RPMI7951 (cell line): Measurements from ENCODE around the gene CEACAM4. TPM values are rescaled to one million over a fixed set of nuclear protein-coding genes. Genes with fewer than 3 reads are reported as not detected.

Source experiments
- DNase-seq: peaks from one replicate; pipeline ENCODE4 v3.0.0-alpha.2; 2012; ENCODE audit warnings: low read depth
- total RNA-seq: library from RNA; depleted of rRNA; stranded (reverse); fragments of >200 nt; shearing (Covaris generic); gene quantifications from 2 replicates; pipeline ENCODE4 v1.2.3, GENCODE V29; 2014

CEACAM4 gene
- total RNA-seq, 1 experiment from 2014 or later: not detected

GRCh38 chr19:41617941-41618730, 8.7 kb downstream of the CEACAM4 start:
- no peak for DNase-seq

- peak; percentile 24 for DNase-seq
Observed at GRCh38 chr19:41616792-41617621, 9.9 kb downstream of the CEACAM4 start.

GRCh38 chr19:41615207-41615606, 11.7 kb downstream of the CEACAM4 start:
- no peak for DNase-seq

GRCh38 chr19:41612483-41612882, 14.4 kb downstream of the CEACAM4 start:
- no peak for DNase-seq

GRCh38 chr19:41610789-41611188, 16.1 kb downstream of the CEACAM4 start:
- DNase-seq: no peak

GRCh38 chr19:41607668-41608067, 19.2 kb downstream of the CEACAM4 start:
- DNase-seq: no peak

- DNase-seq: no peak
Observed at GRCh38 chr19:41606215-41606837, 20.5 kb downstream of the CEACAM4 start.

GRCh38 chr19:41604831-41605230, 22.0 kb downstream of the CEACAM4 start:
- no peak for DNase-seq

GRCh38 chr19:41601771-41602170, 25.1 kb downstream of the CEACAM4 start:
- DNase-seq: no peak

- DNase-seq: no peak
Observed at GRCh38 chr19:41599175-41599966, 27.5 kb downstream of the CEACAM4 start.

- peak; percentile 66 for DNase-seq
Observed at GRCh38 chr19:41597600-41598041, 29.3 kb downstream of the CEACAM4 start.

- no peak for DNase-seq
Observed at GRCh38 chr19:41595890-41596280, 31.0 kb downstream of the CEACAM4 start.

- peak; percentile 83 for DNase-seq
Observed at GRCh38 chr19:41595258-41595889, 31.5 kb downstream of the CEACAM4 start.

- DNase-seq: no peak
Observed at GRCh38 chr19:41591951-41592562, 34.8 kb downstream of the CEACAM4 start.

GRCh38 chr19:41590936-41591335, 35.9 kb downstream of the CEACAM4 start:
- no peak for DNase-seq

GRCh38 chr19:41589371-41589770, 37.5 kb downstream of the CEACAM4 start:
- no peak for DNase-seq

GRCh38 chr19:41588497-41589209, 38.2 kb downstream of the CEACAM4 start:
- DNase-seq: peak; percentile 39

GRCh38 chr19:41587838-41588210, 39.0 kb downstream of the CEACAM4 start:
- no peak for DNase-seq

- DNase-seq: no peak
Observed at GRCh38 chr19:41587101-41587837, 39.6 kb downstream of the CEACAM4 start.
